ENCODE data around the gene CBY2.

The CBY2 gene

GRCh38 chr13:45700971-45701900 is 884 bp upstream of the CBY2 start:
- DNase-seq (ENCODE audit: low spot score): no peak

GRCh38 chr13:45702869-45703391 is 810 bp downstream of the CBY2 start:
- no peak for DNase-seq (ENCODE audit: low spot score)

- DNase-seq (ENCODE audit: low spot score): no peak
These were observed 2.2 kb downstream of the CBY2 start for GRCh38 chr13:45704211-45704739.

- no peak for DNase-seq (ENCODE audit: low spot score)
These were observed 3.0 kb downstream of the CBY2 start for GRCh38 chr13:45704854-45705695.

GRCh38 chr13:45705918-45706317 is 3.8 kb downstream of the CBY2 start:
- DNase-seq (ENCODE audit: low spot score): no peak

- DNase-seq (ENCODE audit: low spot score): no peak
These were observed 5.5 kb downstream of the CBY2 start for GRCh38 chr13:45707516-45708100.

- DNase-seq (ENCODE audit: low spot score): no peak
These were observed 9.8 kb downstream of the CBY2 start for GRCh38 chr13:45711951-45712350.

- DNase-seq (ENCODE audit: low spot score): no peak
These were observed 11.1 kb downstream of the CBY2 start for GRCh38 chr13:45713106-45713690.

- DNase-seq (ENCODE audit: low spot score): no peak
These were observed 11.6 kb downstream of the CBY2 start for GRCh38 chr13:45713721-45714120.

GRCh38 chr13:45714170-45714569 is 12.1 kb downstream of the CBY2 start:
- DNase-seq (ENCODE audit: low spot score): no peak

- DNase-seq (ENCODE audit: low spot score): no peak
These were observed 13.2 kb downstream of the CBY2 start for GRCh38 chr13:45715351-45715750.

- DNase-seq (ENCODE audit: low spot score): no peak
These were observed 15.2 kb downstream of the CBY2 start for GRCh38 chr13:45717349-45717748.

- DNase-seq (ENCODE audit: low spot score): peak; percentile 25
These were observed 15.9 kb downstream of the CBY2 start for GRCh38 chr13:45718063-45718462.

- no peak for DNase-seq (ENCODE audit: low spot score)
These were observed 16.9 kb downstream of the CBY2 start for GRCh38 chr13:45718992-45719391.

- no peak for DNase-seq (ENCODE audit: low spot score)
These were observed 19.1 kb downstream of the CBY2 start for GRCh38 chr13:45721203-45721731.

GRCh38 chr13:45723798-45724197 is 21.7 kb downstream of the CBY2 start:
- DNase-seq (ENCODE audit: low spot score): no peak

GRCh38 chr13:45728759-45729158 is 26.6 kb downstream of the CBY2 start:
- DNase-seq (ENCODE audit: low spot score): peak; percentile 72

GRCh38 chr13:45731455-45731854 is 29.3 kb downstream of the CBY2 start:
- DNase-seq (ENCODE audit: low spot score): no peak

GRCh38 chr13:45732916-45733315 is 30.8 kb downstream of the CBY2 start:
- DNase-seq (ENCODE audit: low spot score): no peak

GRCh38 chr13:45733361-45733760 is 31.2 kb downstream of the CBY2 start:
- DNase-seq (ENCODE audit: low spot score): no peak

- DNase-seq (ENCODE audit: low spot score): peak; percentile 23
These were observed 35.5 kb downstream of the CBY2 start for GRCh38 chr13:45737571-45738017.

All from SK-N-DZ (cell line).